GM19023 (cell line): ENCODE measurements around the gene EBLN1.
A peak's percentile ranks its signal among the peaks of the same experiment; 100 is the strongest.
"Not testable (repeated sequence)": the region's sequence is repeated elsewhere in the genome, so short reads cannot be mapped to it uniquely, and the experiment has no call there.

Source experiments
- ATAC-seq: cut with Tn5 transposase; IDR thresholded peaks from one replicate; pipeline ENCODE4 v1.9.1; 2021; ENCODE audit warnings: mild to moderate bottlenecking, moderate library complexity; ENCODE audit not compliant: unreplicated experiment

EBLN1 gene

DNA sequence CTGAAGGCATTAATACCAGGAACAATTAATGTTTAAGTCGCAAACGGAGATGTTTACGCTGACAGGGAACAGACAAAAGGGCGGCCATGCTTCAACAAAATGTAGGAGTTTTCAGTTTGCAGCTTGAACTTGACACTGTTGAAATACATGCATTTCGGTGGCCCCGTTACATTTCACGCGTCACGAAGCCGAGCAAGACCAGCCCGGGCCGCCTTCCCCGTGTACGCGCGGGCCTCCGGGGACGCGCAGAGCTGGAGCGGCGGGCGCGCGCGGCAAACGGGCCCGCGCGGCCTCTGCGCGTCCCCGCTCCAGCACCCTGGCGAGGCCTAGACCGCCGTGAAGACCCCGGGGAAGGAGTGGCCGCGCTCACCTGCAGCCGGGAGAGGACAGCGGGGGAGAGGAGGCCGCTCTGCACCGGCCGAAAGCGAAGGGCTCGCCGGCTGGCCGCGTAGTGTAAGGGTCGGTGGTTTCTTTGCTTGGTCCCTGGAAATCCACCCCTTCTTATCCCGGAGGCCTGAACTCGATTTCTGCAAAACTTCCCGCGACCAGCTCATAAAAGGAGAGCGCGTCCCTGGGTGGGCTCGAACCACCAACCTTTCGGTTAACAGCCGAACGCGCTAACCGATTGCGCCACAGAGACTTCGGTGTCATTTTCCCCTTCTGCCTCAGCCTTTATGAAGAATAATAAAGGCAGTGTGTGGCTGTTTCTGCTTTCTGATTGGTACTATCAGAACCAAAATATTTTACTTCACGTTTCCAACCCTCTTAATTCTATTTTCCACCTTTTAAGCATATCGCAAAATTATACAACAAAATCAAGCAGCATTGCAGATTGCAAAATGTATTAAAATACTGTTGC is 11.4 kb upstream of the EBLN1 start:
- ATAC-seq: peak; percentile 85

DNA sequence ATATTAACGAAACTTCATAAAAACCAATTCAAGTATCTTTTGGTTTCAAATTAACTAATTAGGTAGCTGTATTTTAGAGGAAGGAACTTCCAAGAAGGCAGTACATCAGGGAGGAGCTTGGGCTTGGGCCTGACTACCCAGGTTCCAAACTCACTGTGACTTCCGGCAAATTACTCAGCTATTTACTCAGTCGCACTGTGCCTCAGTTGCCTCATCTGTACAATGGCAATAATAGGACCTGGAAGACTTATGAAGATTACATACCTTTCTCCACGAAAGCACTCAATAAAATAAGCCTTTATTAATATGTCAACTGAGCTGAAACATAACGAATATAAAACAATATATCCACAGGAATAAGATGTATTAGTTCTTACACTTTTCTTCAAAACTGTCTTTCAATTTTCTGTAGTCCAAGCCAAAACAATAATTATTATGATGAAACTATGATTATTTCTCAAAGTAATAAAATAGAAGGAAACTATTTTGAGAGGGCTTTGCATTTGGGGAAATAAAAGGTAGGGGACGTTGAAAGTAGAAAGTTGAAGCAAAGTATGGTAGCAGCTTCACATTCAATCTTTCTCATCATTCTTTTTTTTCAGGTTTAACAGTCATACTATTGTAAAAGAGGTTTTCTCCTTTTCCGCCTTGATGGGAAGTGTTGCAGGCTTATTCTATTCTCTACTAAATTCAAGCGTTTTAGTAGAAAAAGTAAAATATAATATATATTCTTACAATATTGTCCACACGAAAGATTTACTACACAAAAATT is 10.5 kb upstream of the EBLN1 start:
- no peak for ATAC-seq

DNA sequence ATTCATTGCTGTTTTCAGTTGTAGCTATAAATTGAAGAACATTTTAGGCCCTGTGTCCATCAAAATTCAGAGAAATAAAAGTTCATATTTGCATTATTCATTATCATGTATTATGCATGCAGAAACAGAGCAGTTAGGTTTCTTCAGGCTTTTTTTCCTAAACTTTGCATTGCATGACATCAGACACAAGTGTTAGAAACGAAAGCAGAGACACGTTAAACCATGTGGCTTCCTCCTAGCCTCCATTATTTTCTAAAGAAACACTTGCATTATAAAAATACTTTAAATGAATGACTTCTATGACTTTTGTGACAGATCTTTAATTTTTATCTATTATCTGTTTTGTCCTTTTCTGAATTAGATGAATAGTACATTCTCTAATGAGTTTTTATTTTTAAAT is 8.8 kb upstream of the EBLN1 start:
- no peak for ATAC-seq

GRCh38 chr10:22222236-22223190 is 4.7 kb upstream of the EBLN1 start:
- ATAC-seq: peak; percentile 63

GRCh38 chr10:22219308-22219707 is 1.5 kb upstream of the EBLN1 start:
- no peak for ATAC-seq

DNA sequence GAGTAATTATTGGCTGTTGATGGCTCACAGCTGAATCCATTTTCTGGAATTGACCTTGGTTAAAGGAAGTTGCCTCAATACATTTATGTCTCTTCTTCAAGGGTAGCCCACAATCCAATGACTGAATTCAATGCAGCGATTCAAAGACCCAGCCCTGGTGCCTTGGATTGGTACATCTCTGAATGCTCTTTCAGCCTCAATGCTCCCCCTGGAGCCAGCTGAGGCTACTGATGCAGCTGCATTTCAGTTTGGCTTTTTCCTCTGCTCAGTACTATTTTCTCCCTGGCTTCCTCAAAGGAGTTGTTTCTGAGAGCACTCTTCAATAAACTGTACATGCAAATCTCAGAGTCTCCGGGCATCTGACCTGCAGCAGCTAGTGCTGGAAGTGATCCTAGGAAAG is 633 bp upstream of the EBLN1 start:
- no peak for ATAC-seq

- ATAC-seq: not testable (repeated sequence)
Observed at GRCh38 chr10:22217084-22217483, 731 bp downstream of the EBLN1 start.

DNA sequence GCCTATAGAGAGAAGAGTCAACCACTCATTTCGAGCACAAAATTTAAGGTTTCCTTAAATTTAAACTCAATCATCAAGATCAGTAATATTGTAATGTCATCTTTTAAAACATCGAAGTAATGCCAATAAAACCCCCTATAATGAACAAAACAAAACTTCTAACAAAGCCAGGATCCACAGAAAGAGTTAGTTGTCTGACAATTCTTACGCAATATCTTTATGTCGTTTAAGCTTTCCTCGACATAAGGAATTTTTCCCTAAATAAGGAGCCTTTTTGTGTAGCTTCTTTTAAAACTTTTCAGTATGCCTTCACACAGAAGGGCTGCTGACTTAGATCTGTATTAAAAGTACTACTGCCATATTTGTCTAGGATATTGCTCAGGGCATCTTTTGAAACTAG is 7.5 kb downstream of the EBLN1 start:
- no peak for ATAC-seq

DNA sequence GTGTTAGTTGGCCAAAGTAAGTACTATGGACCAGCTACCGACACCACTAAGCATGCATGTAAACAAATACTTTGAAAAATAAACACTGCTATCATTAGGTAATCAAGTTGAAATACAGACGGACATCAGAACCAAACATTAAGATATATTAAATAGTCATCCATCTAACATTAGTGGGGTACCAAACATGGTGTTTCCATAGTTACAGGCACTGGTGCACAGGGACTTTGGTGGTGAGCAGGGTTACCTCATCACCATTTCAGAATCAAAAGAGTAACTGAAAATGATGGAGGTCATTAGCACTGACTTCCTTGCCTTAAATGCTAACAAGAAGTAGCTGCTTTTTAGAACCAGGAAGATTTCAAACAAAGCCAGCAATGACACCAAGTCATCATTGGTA is 23.9 kb downstream of the EBLN1 start:
- no peak for ATAC-seq

GRCh38 chr10:22185586-22185985 is 32.2 kb downstream of the EBLN1 start:
- ATAC-seq: no peak

- ATAC-seq: no peak
Observed at GRCh38 chr10:22183771-22184461, 33.9 kb downstream of the EBLN1 start.

- ATAC-seq: no peak
Observed at GRCh38 chr10:22180724-22181123, 37.1 kb downstream of the EBLN1 start.

DNA sequence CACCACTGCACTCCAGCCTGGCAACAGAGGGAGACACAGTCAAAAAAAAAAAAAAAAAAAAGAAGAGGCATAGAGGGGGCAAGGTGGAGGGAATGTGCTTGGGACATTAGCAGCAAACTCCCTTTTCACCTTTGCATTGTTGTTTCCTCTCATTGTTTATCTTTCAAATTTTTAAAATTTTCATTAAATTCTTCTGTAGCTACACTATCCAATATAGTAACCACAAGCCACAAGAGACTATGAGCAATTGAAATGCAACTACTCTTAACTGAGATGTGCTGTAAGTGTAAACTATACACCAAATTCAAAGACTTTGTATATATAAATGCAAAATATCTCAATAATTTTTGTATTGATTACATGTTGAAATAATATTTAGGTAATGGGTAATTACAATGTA is 43.4 kb downstream of the EBLN1 start:
- no peak for ATAC-seq

DNA sequence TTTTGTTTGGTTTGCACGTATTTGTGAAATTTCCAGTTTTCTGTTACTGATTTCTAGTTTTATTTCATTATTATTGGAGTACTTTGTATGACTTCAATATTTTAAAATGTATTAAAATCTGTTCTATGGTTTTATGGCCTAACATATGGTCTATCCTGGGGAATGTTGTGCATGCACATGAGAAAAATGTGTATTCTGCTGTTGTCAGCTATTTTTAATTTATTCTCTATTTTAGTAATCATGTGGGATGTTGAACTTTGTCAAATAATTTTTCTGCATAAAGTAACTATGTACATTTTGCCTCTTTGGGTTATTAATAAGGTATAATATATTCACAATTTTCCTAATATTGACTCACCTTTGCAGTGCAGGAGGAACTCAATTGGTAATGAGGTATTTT is 46.7 kb downstream of the EBLN1 start:
- ATAC-seq: no peak

DNA sequence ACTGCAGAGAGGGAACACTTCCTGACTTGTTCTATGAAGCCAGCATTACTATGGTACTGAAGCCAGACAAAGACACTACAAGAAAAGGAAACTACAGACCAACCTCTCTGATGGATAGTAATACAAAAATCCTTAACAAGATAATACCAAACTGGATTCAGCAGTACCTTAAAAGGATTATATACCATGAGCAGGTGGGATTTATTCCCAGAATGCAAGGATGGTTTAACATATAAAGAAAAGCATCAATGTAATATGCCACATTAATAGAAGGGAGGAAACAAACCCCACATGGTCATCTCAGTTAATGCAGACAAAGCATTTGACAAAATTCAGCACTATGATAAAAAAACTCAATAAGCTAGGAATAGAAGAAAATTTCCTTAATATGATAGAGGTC is 47.2 kb downstream of the EBLN1 start:
- no peak for ATAC-seq

DNA sequence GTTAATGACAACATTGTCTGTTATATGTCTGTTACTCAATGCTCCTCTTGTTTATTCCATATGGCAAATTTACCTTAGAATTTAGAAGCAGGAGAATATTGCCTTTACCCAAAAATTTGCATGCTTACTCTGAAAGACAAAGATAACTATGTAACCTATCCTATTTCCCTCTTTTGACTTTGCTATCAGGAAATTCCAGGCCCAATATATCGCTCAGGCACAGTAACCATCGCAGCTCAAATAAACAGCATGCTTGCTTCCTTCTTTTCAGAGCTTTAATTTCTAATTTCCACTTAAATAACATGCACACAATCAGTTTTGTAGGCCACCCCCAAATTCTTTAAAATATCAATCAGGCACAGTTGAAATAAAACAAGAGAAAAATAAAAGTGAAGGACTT is 57.8 kb downstream of the EBLN1 start:
- no peak for ATAC-seq

DNA sequence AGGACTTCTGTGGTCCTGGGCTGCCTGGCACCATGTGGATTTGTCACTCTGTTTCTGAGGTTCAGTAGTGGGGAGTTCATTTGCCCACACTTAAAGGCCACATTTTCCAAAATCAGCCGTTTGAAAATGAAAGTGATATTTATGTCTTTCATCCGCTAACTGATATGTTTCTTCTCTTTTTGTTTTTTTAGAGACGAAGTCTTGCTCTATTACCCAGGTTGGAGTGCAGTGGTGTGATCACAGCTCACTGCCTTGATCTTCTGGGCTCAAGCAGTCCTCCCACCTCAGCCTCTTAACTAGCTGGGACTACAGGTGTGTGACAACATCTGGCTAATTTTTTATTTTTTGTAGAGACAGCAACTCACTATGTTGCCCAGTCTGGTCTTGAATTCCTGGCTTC is 58.6 kb downstream of the EBLN1 start:
- ATAC-seq: no peak
